ENCODE data around the gene SPOCK1. TPM values are rescaled to one million over a fixed set of nuclear protein-coding genes. Genes with fewer than 3 reads are reported as not detected.

SPOCK1 gene
- polyA plus RNA-seq, 2 of the 4 experiments (the other 2 are of a cell fraction), result 28.9 to 40.8 TPM

DNA sequence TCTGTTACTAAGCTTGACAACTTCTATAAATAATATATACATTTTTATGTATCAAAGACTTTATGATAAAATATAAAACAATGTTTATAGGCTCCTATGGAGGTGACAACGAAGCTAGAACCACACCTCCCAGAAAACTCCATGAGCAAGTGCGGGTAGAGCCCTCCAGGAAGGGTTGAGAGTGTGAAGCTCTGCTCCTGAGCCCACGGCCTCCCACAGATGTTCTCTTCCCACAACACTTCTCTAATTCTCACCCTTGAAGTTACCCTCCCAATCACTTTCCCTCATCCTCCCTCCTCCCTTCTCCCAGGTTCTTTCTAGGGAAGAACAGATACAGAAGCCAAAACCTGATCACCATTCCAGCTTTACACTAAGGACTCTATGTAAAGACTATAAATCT, 427.6 kb downstream of the SPOCK1 start:
- no peak for DNase-seq (ENCODE audit: low read depth in 1 of 2, low spot score in 1 of 2)
- WGBS (ENCODE audit: missing lambda C conversion rate), result 54% methylated on average over 3 of the region's 3 CpGs
- no peaks in the 10 kb centered on the region for H3K9me3 ChIP-seq
- ATAC-seq, result no peak
- no peak overlapping the region for H3K4me3 ChIP-seq
- H3K27ac ChIP-seq, result no peak overlapping the region
- TF ChIP-seq KDM5A (IDR thresholded peaks at IDR 0.05), result no peak
- no peak for TF ChIP-seq KDM1A (IDR thresholded peaks at IDR 0.05; ENCODE audit: low read depth)
- no peak for TF ChIP-seq TP53 (CRISPR knock-in tag; IDR thresholded peaks at IDR 0.05)
- TF ChIP-seq ESRRA (IDR thresholded peaks at IDR 0.05; ENCODE audit: borderline replicate concordance, low read length), result no peak
- TF ChIP-seq, protein P1, sequence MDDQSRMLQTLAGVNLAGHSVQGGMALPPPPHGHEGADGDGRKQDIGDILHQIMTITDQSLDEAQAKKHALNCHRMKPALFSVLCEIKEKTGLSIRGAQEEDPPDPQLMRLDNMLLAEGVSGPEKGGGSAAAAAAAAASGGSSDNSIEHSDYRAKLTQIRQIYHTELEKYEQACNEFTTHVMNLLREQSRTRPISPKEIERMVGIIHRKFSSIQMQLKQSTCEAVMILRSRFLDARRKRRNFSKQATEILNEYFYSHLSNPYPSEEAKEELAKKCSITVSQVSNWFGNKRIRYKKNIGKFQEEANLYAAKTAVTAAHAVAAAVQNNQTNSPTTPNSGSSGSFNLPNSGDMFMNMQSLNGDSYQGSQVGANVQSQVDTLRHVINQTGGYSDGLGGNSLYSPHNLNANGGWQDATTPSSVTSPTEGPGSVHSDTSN (IDR thresholded peaks at IDR 0.05), result no peak
- ChIA-PET CTCF (interaction anchor here (1.0 kb wide), 1 partner anchor 43 kb away, joined by 3 read pairs; no protein-coding TSS in a partner anchor), POLR2A (no interaction called here)
- H3K4me1 ChIP-seq, result no peaks in the 10 kb centered on the region
- no peak for FAIRE-seq
- no peak overlapping the region for H3K4me2 ChIP-seq

DNA sequence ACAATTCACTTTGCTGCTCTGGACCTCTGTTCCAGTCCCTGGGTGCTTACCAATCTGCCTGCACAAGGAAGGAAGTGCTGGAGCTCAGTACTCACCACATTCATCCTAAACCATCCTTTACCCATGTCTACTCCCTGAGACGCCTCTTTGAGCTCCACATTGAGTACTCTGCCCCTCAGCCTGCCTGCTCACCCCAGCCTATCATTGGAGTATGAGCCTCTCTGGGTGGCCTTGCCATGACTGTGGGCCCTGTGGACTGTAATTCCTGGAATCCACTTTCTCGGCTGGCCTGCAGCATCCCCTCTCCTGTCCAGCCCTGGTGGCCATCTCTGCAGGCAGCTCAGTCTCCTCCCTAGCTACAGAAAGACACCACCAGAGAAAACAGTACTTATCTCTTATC, 428.6 kb downstream of the SPOCK1 start:
- H3K27ac ChIP-seq, result no peak overlapping the region
- H3K9me3 ChIP-seq, result no peaks in the 10 kb centered on the region
- WGBS (ENCODE audit: missing lambda C conversion rate), result 72% methylated on average over 2 of the region's 2 CpGs
- no peaks in the 10 kb centered on the region for H3K4me1 ChIP-seq
- no peak overlapping the region for H3K4me2 ChIP-seq
- DNase-seq (ENCODE audit: low read depth in 1 of 2, low spot score in 1 of 2), result no peak
- TF ChIP-seq POLR2AphosphoS2 (conservative IDR thresholded peaks at IDR 0.05; ENCODE audit: low read length) (no peak), CBX8 (IDR thresholded peaks at IDR 0.05) (no peak), KDM5A (IDR thresholded peaks at IDR 0.05) (no peak), PHF8 (IDR thresholded peaks at IDR 0.05; ENCODE audit: borderline replicate concordance, low read depth) (no peak), CHD4 (IDR thresholded peaks at IDR 0.05; ENCODE audit: borderline replicate concordance) (no peak), ZC3H11A (IDR thresholded peaks at IDR 0.05) (no peak), FOXS1 (CRISPR knock-in tag; IDR thresholded peaks at IDR 0.05) (no peak), ESRRA (IDR thresholded peaks at IDR 0.05; ENCODE audit: borderline replicate concordance, low read length) (no peak), FOSL2 (IDR thresholded peaks at IDR 0.05) (no peak), FOSL2 (CRISPR knock-in tag; IDR thresholded peaks at IDR 0.05) (no peak), NFE2L2 (conservative IDR thresholded peaks at IDR 0.05; ENCODE audit: low read length) (no peak), MAZ (IDR thresholded peaks at IDR 0.05; ENCODE audit: borderline replicate concordance, low read depth, low read length) (no peak), BHLHE40 (IDR thresholded peaks at IDR 0.05; ENCODE audit: low read depth, low read length) (no peak), ZSCAN20 (CRISPR knock-in tag; IDR thresholded peaks at IDR 0.05) (no peak), RFX5 (IDR thresholded peaks at IDR 0.05) (no peak), EHF (CRISPR knock-in tag; IDR thresholded peaks at IDR 0.05) (no peak), POLR2A (IDR thresholded peaks at IDR 0.05; ENCODE audit: low read length) (no peak), NPAS2 (CRISPR knock-in tag; IDR thresholded peaks at IDR 0.05; ENCODE audit: borderline replicate concordance) (no peak)
- TF ChIP-seq, protein P2, sequence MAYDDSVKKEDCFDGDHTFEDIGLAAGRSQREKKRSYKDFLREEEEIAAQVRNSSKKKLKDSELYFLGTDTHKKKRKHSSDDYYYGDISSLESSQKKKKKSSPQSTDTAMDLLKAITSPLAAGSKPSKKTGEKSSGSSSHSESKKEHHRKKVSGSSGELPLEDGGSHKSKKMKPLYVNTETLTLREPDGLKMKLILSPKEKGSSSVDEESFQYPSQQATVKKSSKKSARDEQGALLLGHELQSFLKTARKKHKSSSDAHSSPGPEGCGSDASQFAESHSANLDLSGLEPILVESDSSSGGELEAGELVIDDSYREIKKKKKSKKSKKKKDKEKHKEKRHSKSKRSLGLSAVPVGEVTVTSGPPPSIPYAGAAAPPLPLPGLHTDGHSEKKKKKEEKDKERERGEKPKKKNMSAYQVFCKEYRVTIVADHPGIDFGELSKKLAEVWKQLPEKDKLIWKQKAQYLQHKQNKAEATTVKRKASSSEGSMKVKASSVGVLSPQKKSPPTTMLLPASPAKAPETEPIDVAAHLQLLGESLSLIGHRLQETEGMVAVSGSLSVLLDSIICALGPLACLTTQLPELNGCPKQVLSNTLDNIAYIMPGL (CRISPR knock-in tag; IDR thresholded peaks at IDR 0.05; ENCODE audit: borderline replicate concordance), result no peak
- TF ChIP-seq, protein P3, sequence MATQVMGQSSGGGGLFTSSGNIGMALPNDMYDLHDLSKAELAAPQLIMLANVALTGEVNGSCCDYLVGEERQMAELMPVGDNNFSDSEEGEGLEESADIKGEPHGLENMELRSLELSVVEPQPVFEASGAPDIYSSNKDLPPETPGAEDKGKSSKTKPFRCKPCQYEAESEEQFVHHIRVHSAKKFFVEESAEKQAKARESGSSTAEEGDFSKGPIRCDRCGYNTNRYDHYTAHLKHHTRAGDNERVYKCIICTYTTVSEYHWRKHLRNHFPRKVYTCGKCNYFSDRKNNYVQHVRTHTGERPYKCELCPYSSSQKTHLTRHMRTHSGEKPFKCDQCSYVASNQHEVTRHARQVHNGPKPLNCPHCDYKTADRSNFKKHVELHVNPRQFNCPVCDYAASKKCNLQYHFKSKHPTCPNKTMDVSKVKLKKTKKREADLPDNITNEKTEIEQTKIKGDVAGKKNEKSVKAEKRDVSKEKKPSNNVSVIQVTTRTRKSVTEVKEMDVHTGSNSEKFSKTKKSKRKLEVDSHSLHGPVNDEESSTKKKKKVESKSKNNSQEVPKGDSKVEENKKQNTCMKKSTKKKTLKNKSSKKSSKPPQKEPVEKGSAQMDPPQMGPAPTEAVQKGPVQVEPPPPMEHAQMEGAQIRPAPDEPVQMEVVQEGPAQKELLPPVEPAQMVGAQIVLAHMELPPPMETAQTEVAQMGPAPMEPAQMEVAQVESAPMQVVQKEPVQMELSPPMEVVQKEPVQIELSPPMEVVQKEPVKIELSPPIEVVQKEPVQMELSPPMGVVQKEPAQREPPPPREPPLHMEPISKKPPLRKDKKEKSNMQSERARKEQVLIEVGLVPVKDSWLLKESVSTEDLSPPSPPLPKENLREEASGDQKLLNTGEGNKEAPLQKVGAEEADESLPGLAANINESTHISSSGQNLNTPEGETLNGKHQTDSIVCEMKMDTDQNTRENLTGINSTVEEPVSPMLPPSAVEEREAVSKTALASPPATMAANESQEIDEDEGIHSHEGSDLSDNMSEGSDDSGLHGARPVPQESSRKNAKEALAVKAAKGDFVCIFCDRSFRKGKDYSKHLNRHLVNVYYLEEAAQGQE (IDR thresholded peaks at IDR 0.05), result no peak
- TF ChIP-seq, protein P4, sequence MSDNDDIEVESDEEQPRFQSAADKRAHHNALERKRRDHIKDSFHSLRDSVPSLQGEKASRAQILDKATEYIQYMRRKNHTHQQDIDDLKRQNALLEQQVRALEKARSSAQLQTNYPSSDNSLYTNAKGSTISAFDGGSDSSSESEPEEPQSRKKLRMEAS (IDR thresholded peaks at IDR 0.05), result no peak
- no peak for ATAC-seq
- no peak for FAIRE-seq
- POLR2A ChIA-PET, result no interaction called here
- no peak overlapping the region for H3K4me3 ChIP-seq
- CTCF ChIA-PET, result interaction anchor here (1.0 to 1.3 kb wide), 2 partner anchors 13 to 44 kb away, joined by 3 read pairs; no protein-coding TSS in a partner anchor
